Ovary (tissue), 9 donors: ENCODE measurements around the gene LRGUK. TPM values are rescaled to one million over a fixed set of nuclear protein-coding genes. Genes with fewer than 3 reads are reported as not detected.

Experiments used
- DNase-seq, 5 donors: peaks; one replicate each; pipeline ENCODE4 v3.0.0-alpha.2; 2019 to 2020
- H3K27ac ChIP-seq, 2 donors: fragments of 200-600 bp; one replicate each; pipeline versions ENCODE4 v1.5.1 to v1.8.0; 2019 to 2022
- H3K27me3 ChIP-seq: fragments of 200-600 bp; one replicate; pipeline ENCODE4 v1.8.0; 2022
- H3K36me3 ChIP-seq: fragments of 200-600 bp; sonication (generic); one replicate; pipeline ENCODE4 v1.5.1; 2019
- H3K4me1 ChIP-seq: one replicate; pipeline ENCODE4 v1.8.1; 2013; ENCODE audit warnings: mild to moderate bottlenecking, moderate library complexity; ENCODE audit not compliant: insufficient read depth
- H3K4me3 ChIP-seq: fragments of 200-600 bp; sonication (generic); one replicate; pipeline ENCODE4 v1.5.1; 2017
- H3K9me3 ChIP-seq, 2 donors: fragments of 200-600 bp in 1 of 2; sonication (generic) in 1 of 2; one replicate each; pipeline versions ENCODE4 v1.5.1 to v1.8.1; 2013 to 2019; ENCODE audit warnings: mild to moderate bottlenecking in 1 of 2, moderate library complexity in 1 of 2
- CTCF ChIP-seq, 3 donors: fragments of 450-650 bp in 2 of 3; fragments of 200-600 bp in 1 of 3; IDR thresholded peaks; one replicate each; pipeline versions ENCODE4 v1.5.1 to v1.8.0; 2016 to 2022; ENCODE audit warnings: antibody characterized with exemption in 3 of 3, mild to moderate bottlenecking in 1 of 3
- EP300 ChIP-seq: sonication (generic); formaldehyde crosslinking; IDR thresholded peaks from one replicate; pipeline ENCODE4 v1.6.1; 2017; ENCODE audit warnings: antibody characterized with exemption
- POLR2A ChIP-seq: fragments of 450-650 bp; IDR thresholded peaks from one replicate; pipeline ENCODE4 v1.6.1; 2017; ENCODE audit warnings: antibody characterized with exemption, mild to moderate bottlenecking, moderate library complexity
- WGBS, 3 donors: extraction: QIAGEN DNeasy Blood & Tissue Kit in 1 of 3; methylation state at CpG; one replicate each; pipeline versions ENCODE4 v1.1.5 to v1.1.7; 2013 to 2017; 5-methylcytosine and 5-hydroxymethylcytosine counted together
- intact Hi-C, 4 donors: fragments of 100-400 bp; cut with DNase I; formaldehyde crosslinking; loops; one replicate each; pipeline versions ENCODE4 v1.11.0 to v1.15.1; 2022 to 2023
- polyA plus RNA-seq, 2 donors: library from polyadenylated mRNA; stranded (reverse); fragments of 200-250 nt in 1 of 2; fragments of 350-450 nt in 1 of 2; fragmentation: Illumina TruSeq in 1 of 2; extraction: RNeasy Lipid Tissue Mini Kit (QIAGEN cat#74804) in 1 of 2; gene quantifications; one replicate each; pipeline ENCODE4 v1.2.3, GENCODE V29; 2013 to 2014
- total RNA-seq, 7 donors: library from RNA; depleted of rRNA in 2 of 7; stranded (reverse); fragments of >200 nt in 2 of 7; fragmentation: NEBNext Ultra II Directional in 3 of 7; extraction: Animal tissue kit (Norgen Biotek cat#: 25700) in 3 of 7; gene quantifications; one replicate each; pipeline versions ENCODE4 v1.1.0 to v1.2.4, GENCODE V29; 2016 to 2023
- donor health status: DM: no; HTN: no; CAD: no; lungs with moderate emphysema.
- donor health status: DM: no; HTN: no; CAD: no.
- donor health status: Bipolar disorder and iron deficiency.
- donor health status: DM: yes; HTN: yes; CAD: no.
- donor health status: DM: no; HTN: no; CAD: no.
- donor health status: DM: yes; HTN: yes; CAD: no.

Gene LRGUK
- total and polyA plus RNA-seq, 9 donors = 0.11 to 7.0 (median 0.56) TPM

GRCh38 chr7:134279336-134279735, 152.2 kb downstream of the LRGUK start:
- 78 to 90% (median 85%) methylated on average over 3 of the region's 3 CpGs for WGBS, 3 donors

GRCh38 chr7:134279898-134280297, 152.8 kb downstream of the LRGUK start:
- intact Hi-C loops = no loop called here
- H3K36me3 ChIP-seq = no peaks in the 10 kb centered on the region
- TF ChIP-seq EP300 (no peak), CTCF (IDR thresholded peaks at IDR 0.05) (no peak), POLR2A (no peak)

More at GRCh38 chr7:134279336-134279735, 152.2 kb downstream of the LRGUK start:
- intact Hi-C loops = no loop called here
- no peaks in the 10 kb centered on the region for H3K9me3 ChIP-seq
- no peaks in the 10 kb centered on the region for H3K27me3 ChIP-seq
- TF ChIP-seq POLR2A (no peak), CTCF (IDR thresholded peaks at IDR 0.05) (no peak), EP300 (no peak)
- no peak for DNase-seq
- H3K4me1 ChIP-seq = no peaks in the 10 kb centered on the region
- no peaks in the 10 kb centered on the region for H3K36me3 ChIP-seq
- no peak overlapping the region for H3K27ac ChIP-seq
- no peak overlapping the region for H3K4me3 ChIP-seq

GRCh38 chr7:134280508-134280907, 153.4 kb downstream of the LRGUK start:
- intact Hi-C loops = no loop called here
- no peak for TF ChIP-seq POLR2A
- no peak for TF ChIP-seq CTCF (IDR thresholded peaks at IDR 0.05)
- TF ChIP-seq EP300 = no peak
- no peak for DNase-seq
- H3K36me3 ChIP-seq = no peaks in the 10 kb centered on the region
- H3K4me1 ChIP-seq = no peaks in the 10 kb centered on the region
- H3K9me3 ChIP-seq = no peaks in the 10 kb centered on the region
- WGBS, 3 donors = 66 to 76% (median 72%) methylated on average over 2 of the region's 2 CpGs
- H3K27ac ChIP-seq = no peak overlapping the region
- H3K27me3 ChIP-seq = no peaks in the 10 kb centered on the region
- no peak overlapping the region for H3K4me3 ChIP-seq

More at GRCh38 chr7:134279898-134280297, 152.8 kb downstream of the LRGUK start:
- Histone ChIP-seq H3K4me1 (no peaks in the 10 kb centered on the region), H3K9me3 (no peaks in the 10 kb centered on the region), H3K27ac (no peak overlapping the region), H3K27me3 (no peaks in the 10 kb centered on the region), H3K4me3 (no peak overlapping the region)
- DNase-seq = no peak

- intact Hi-C loops = no loop called here
- Histone ChIP-seq H3K36me3 (no peaks in the 10 kb centered on the region), H3K9me3 (no peaks in the 10 kb centered on the region), H3K27ac (no peak overlapping the region), H3K27me3 (no peaks in the 10 kb centered on the region), H3K4me1 (no peaks in the 10 kb centered on the region), H3K4me3 (no peak overlapping the region)
- WGBS, 3 donors = 22 to 43% (median 29%) methylated on average over 6 of the region's 6 CpGs
- TF ChIP-seq EP300 = no peak
- no peak for TF ChIP-seq POLR2A
- no peak for TF ChIP-seq CTCF (IDR thresholded peaks at IDR 0.05)
- DNase-seq = no peak
Measured at GRCh38 chr7:134284011-134284410, 156.9 kb downstream of the LRGUK start.

GRCh38 chr7:134284952-134285351, 157.8 kb downstream of the LRGUK start:
- Histone ChIP-seq H3K36me3 (no peaks in the 10 kb centered on the region), H3K27me3 (no peaks in the 10 kb centered on the region), H3K9me3 (no peaks in the 10 kb centered on the region), H3K4me3 (no peak overlapping the region), H3K4me1 (no peaks in the 10 kb centered on the region), H3K27ac (no peak overlapping the region)
- no peak for TF ChIP-seq EP300
- TF ChIP-seq POLR2A = no peak
- no peak for TF ChIP-seq CTCF (IDR thresholded peaks at IDR 0.05)
- no peak for DNase-seq
- intact Hi-C loops = no loop called here
- 66 to 90% (median 87%) methylated on average over 3 of the region's 3 CpGs for WGBS, 3 donors
